Measurements from ENCODE around the gene VAT1L. TPM values are rescaled to one million over a fixed set of nuclear protein-coding genes. Genes with fewer than 3 reads are reported as not detected.

Gene VAT1L
- total RNA-seq, 1 donor from 2014 or later, result not detected

- no peaks in the 10 kb centered on the region for H3K36me3 Mint-ChIP-seq (ENCODE audit: low read depth)
- H3K4me3 Mint-ChIP-seq (ENCODE audit: unreplicated experiment), result no peak overlapping the region
- DNase-seq (ENCODE audit: low spot score), result no peak
- no peaks in the 10 kb centered on the region for H3K4me1 Mint-ChIP-seq (ENCODE audit: low read depth)
- peaks cover 6% of the 10 kb centered on the region for H3K27me3 Mint-ChIP-seq (ENCODE audit: low read depth)
- no peak for TF ChIP-seq CTCF (IDR thresholded peaks at IDR 0.05)
- no peaks in the 10 kb centered on the region for H3K9me3 Mint-ChIP-seq (ENCODE audit: low read depth)
- H3K27ac Mint-ChIP-seq (ENCODE audit: unreplicated experiment), result no peak overlapping the region
Observed at GRCh38 chr16:77843405-77843804, 55.0 kb downstream of the VAT1L start.

- no peaks in the 10 kb centered on the region for H3K36me3 Mint-ChIP-seq (ENCODE audit: low read depth)
- H3K4me3 Mint-ChIP-seq (ENCODE audit: unreplicated experiment), result no peak overlapping the region
- no peak for DNase-seq (ENCODE audit: low spot score)
- no peaks in the 10 kb centered on the region for H3K4me1 Mint-ChIP-seq (ENCODE audit: low read depth)
- no peaks in the 10 kb centered on the region for H3K9me3 Mint-ChIP-seq (ENCODE audit: low read depth)
- H3K27ac Mint-ChIP-seq (ENCODE audit: unreplicated experiment), result no peak overlapping the region
- H3K27me3 Mint-ChIP-seq (ENCODE audit: low read depth), result peaks cover 3% of the 10 kb centered on the region
- no peak for TF ChIP-seq CTCF (IDR thresholded peaks at IDR 0.05)
Observed at GRCh38 chr16:77844801-77845200, 56.4 kb downstream of the VAT1L start.

- H3K27ac Mint-ChIP-seq (ENCODE audit: unreplicated experiment), result no peak overlapping the region
- H3K9me3 Mint-ChIP-seq (ENCODE audit: low read depth), result no peaks in the 10 kb centered on the region
- no peak for TF ChIP-seq CTCF (IDR thresholded peaks at IDR 0.05)
- no peak overlapping the region for H3K4me3 Mint-ChIP-seq (ENCODE audit: unreplicated experiment)
- no peaks in the 10 kb centered on the region for H3K4me1 Mint-ChIP-seq (ENCODE audit: low read depth)
- DNase-seq (ENCODE audit: low spot score), result no peak
- peaks cover 3% of the 10 kb centered on the region for H3K27me3 Mint-ChIP-seq (ENCODE audit: low read depth)
- H3K36me3 Mint-ChIP-seq (ENCODE audit: low read depth), result no peaks in the 10 kb centered on the region
Observed at GRCh38 chr16:77849646-77850258, 61.4 kb downstream of the VAT1L start.

GRCh38 chr16:77850636-77851333 is 62.4 kb downstream of the VAT1L start:
- Mint-ChIP-seq H3K27me3 (ENCODE audit: low read depth) (peaks cover 3% of the 10 kb centered on the region), H3K4me1 (ENCODE audit: low read depth) (no peaks in the 10 kb centered on the region), H3K4me3 (ENCODE audit: unreplicated experiment) (no peak overlapping the region), H3K9me3 (ENCODE audit: low read depth) (no peaks in the 10 kb centered on the region), H3K27ac (ENCODE audit: unreplicated experiment) (no peak overlapping the region), H3K36me3 (ENCODE audit: low read depth) (no peaks in the 10 kb centered on the region)
- TF ChIP-seq CTCF (IDR thresholded peaks at IDR 0.05), result no peak
- no peak for DNase-seq (ENCODE audit: low spot score)

GRCh38 chr16:77853161-77853560 is 64.8 kb downstream of the VAT1L start:
- Mint-ChIP-seq H3K4me1 (ENCODE audit: low read depth) (no peaks in the 10 kb centered on the region), H3K27me3 (ENCODE audit: low read depth) (peaks cover 1% of the 10 kb centered on the region), H3K27ac (ENCODE audit: unreplicated experiment) (no peak overlapping the region), H3K9me3 (ENCODE audit: low read depth) (no peaks in the 10 kb centered on the region), H3K4me3 (ENCODE audit: unreplicated experiment) (no peak overlapping the region), H3K36me3 (ENCODE audit: low read depth) (no peaks in the 10 kb centered on the region)
- TF ChIP-seq CTCF (IDR thresholded peaks at IDR 0.05), result no peak
- no peak for DNase-seq (ENCODE audit: low spot score)

All from chondrocyte (in vitro differentiated cells).